HK-2 (cell line): ENCODE measurements around the gene PIK3IP1.
A peak's percentile ranks its signal among the peaks of the same experiment; 100 is the strongest.
"Not testable (repeated sequence)": the region's sequence is repeated elsewhere in the genome, so short reads cannot be mapped to it uniquely, and the experiment has no call there.

ENCODE experiments used
- DNase-seq: peaks from one replicate; pipeline ENCODE4 v3.0.0-alpha.2; 2018; ENCODE audit not compliant: unreplicated experiment

Gene PIK3IP1

GRCh38 chr22:31248965-31249958 lies 43.0 kb downstream of the PIK3IP1 start:
- no peak for DNase-seq

- DNase-seq = peak; percentile 66
Observed at GRCh38 chr22:31248138-31248745, 44.0 kb downstream of the PIK3IP1 start.

- DNase-seq = no peak
Observed at GRCh38 chr22:31247726-31248125, 44.6 kb downstream of the PIK3IP1 start.

GRCh38 chr22:31246687-31247086 lies 45.6 kb downstream of the PIK3IP1 start:
- DNase-seq = no peak

- not testable (repeated sequence) for DNase-seq
Observed at GRCh38 chr22:31245998-31246397, 46.3 kb downstream of the PIK3IP1 start.

GRCh38 chr22:31244943-31245451 lies 47.3 kb downstream of the PIK3IP1 start:
- no peak for DNase-seq

- peak; percentile 74 for DNase-seq
Observed at GRCh38 chr22:31244046-31244942, 48.0 kb downstream of the PIK3IP1 start.

- peak; percentile 11 for DNase-seq
Observed at GRCh38 chr22:31243339-31244045, 48.8 kb downstream of the PIK3IP1 start.

GRCh38 chr22:31241936-31242335 lies 50.4 kb downstream of the PIK3IP1 start:
- DNase-seq = no peak

- no peak for DNase-seq
Observed at GRCh38 chr22:31241200-31241599, 51.1 kb downstream of the PIK3IP1 start.

- no peak for DNase-seq
Observed at GRCh38 chr22:31239771-31240370, 52.4 kb downstream of the PIK3IP1 start.

- no peak for DNase-seq
Observed at GRCh38 chr22:31238057-31238456, 54.2 kb downstream of the PIK3IP1 start.

GRCh38 chr22:31236044-31236443 lies 56.2 kb downstream of the PIK3IP1 start:
- DNase-seq = not testable (repeated sequence)

- no peak for DNase-seq
Observed at GRCh38 chr22:31235081-31235480, 57.2 kb downstream of the PIK3IP1 start.

- no peak for DNase-seq
Observed at GRCh38 chr22:31233001-31233400, 59.3 kb downstream of the PIK3IP1 start.
